HL-60 (cell line): ENCODE results near the gene ARFGEF3.

Source experiments
- CTCF ChIP-seq: IDR thresholded peaks from one replicate; pipeline ENCODE4 v1.5.1; 2011; ENCODE audit warnings: low read length, control low read depth, inconsistent platforms; ENCODE audit not compliant: insufficient read depth
- POLR2AphosphoS5 ChIP-seq: IDR thresholded peaks from 2 replicates; pipeline ENCODE4 v1.6.1; 2012; ENCODE audit warnings: low read depth

DNA sequence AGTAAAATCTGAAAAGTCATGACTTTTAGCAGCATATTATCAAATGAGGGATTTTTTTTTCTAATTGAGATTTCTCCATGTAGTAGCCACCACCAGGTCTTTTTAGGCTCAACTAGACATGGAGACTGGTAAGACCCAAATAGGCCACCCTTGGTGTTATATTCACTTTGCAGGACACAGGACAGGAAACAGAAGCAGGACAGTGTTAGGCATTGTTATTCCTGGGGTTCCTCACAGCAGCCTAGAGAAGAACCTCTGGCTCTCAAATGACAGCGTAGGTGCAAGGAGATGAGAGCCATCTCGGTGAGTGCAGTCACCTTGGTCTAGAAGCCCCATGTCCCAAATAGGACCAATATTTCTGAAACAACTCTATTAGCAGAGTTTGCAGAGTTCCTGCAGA is 75.7 kb downstream of the ARFGEF3 start:
- no peak for TF ChIP-seq CTCF
- TF ChIP-seq POLR2AphosphoS5: no peak
